ENCODE measurements around the gene RNF223.

GRCh38 chr1:1083416-1084371 lies 9.6 kb upstream of the RNF223 start:
- TF ChIP-seq, protein P1, sequence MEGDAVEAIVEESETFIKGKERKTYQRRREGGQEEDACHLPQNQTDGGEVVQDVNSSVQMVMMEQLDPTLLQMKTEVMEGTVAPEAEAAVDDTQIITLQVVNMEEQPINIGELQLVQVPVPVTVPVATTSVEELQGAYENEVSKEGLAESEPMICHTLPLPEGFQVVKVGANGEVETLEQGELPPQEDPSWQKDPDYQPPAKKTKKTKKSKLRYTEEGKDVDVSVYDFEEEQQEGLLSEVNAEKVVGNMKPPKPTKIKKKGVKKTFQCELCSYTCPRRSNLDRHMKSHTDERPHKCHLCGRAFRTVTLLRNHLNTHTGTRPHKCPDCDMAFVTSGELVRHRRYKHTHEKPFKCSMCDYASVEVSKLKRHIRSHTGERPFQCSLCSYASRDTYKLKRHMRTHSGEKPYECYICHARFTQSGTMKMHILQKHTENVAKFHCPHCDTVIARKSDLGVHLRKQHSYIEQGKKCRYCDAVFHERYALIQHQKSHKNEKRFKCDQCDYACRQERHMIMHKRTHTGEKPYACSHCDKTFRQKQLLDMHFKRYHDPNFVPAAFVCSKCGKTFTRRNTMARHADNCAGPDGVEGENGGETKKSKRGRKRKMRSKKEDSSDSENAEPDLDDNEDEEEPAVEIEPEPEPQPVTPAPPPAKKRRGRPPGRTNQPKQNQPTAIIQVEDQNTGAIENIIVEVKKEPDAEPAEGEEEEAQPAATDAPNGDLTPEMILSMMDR (IDR thresholded peaks at IDR 0.05): no peak
- TF ChIP-seq TEAD1 (CRISPR knock-in tag; IDR thresholded peaks at IDR 0.05) (no peak), IRF2 (CRISPR knock-in tag; IDR thresholded peaks at IDR 0.05; ENCODE audit: borderline replicate concordance, low read depth) (no peak), ETV6 (CRISPR knock-in tag; IDR thresholded peaks at IDR 0.05) (no peak)
